WERI-Rb-1 (cell line): ENCODE results near the gene STAT4.

Experiments
- DNase-seq: peaks from one replicate; pipeline ENCODE4 v3.0.0-alpha.2; 2020
- H3K27ac ChIP-seq: fragments of 250-450 bp; sonication (Bioruptor Pico); 2 replicates; pipeline ENCODE4 v1.5.1; 2020; ENCODE audit warnings: mild to moderate bottlenecking, moderate library complexity
- H3K27me3 ChIP-seq: fragments of 250-450 bp; sonication (Bioruptor Pico); 2 replicates; pipeline ENCODE4 v1.5.1; 2021; ENCODE audit warnings: mild to moderate bottlenecking, low read depth, moderate library complexity; ENCODE audit not compliant: insufficient read depth, severe bottlenecking
- H3K36me3 ChIP-seq: fragments of 250-450 bp; sonication (Bioruptor Pico); 2 replicates; pipeline ENCODE4 v1.5.1; 2020; ENCODE audit warnings: mild to moderate bottlenecking, moderate library complexity
- H3K4me3 ChIP-seq: 2 replicates; pipeline ENCODE4 v1.5.1; 2011; ENCODE audit warnings: low read depth, mild to moderate bottlenecking, control low read depth, low read length
- H3K9me3 ChIP-seq: fragments of 250-450 bp; sonication (Bioruptor Pico); 2 replicates; pipeline ENCODE4 v1.5.1; 2021; ENCODE audit warnings: mild to moderate bottlenecking, moderate library complexity; ENCODE audit not compliant: severe bottlenecking
- CTCF ChIP-seq: IDR thresholded peaks from 2 replicates; pipeline ENCODE4 v1.5.1; 2011; ENCODE audit warnings: low read depth, mild to moderate bottlenecking, control low read depth, inconsistent platforms, low read length

STAT4 gene

DNA sequence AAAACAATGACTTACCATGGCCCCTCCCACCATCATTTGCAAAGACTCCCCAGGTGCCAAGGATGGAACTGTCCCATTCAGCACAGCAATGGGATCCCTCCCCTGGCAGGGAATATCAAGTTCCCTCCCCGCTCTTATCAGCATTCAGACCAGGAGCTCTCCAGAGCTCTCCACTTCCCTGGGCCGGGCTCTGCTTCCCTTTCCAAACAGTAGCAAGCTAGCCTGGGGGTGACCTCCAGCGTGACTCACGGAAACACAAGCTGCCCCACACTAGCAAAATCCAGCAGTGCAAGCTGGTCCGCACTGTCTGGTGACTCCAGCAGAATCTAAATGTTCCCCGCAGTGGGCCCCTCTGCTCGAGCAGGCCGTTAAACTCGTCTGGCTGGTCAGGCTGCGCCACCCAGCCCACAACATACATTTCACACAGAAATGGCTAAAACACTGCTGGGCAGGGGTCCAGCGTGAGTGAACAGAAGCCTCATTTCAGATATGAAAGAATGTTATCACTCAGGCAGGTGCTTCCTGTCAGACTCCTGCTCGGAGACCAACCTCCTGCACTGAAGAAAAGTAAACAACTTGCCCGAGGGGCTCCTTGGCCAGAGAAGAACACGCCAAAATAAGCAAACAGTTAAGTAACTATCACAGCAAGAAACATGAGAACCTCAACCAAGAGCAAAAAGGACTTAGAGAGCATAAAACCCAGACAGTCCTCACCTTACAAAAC lies 170.7 kb downstream of the STAT4 start:
- H3K4me3 ChIP-seq = no peak overlapping the region
- H3K27ac ChIP-seq = no peak overlapping the region
- no peak for DNase-seq
- H3K9me3 ChIP-seq = no peaks in the 10 kb centered on the region
- peaks cover 78% of the 10 kb centered on the region for H3K36me3 ChIP-seq
- no peak for TF ChIP-seq CTCF
- no peaks in the 10 kb centered on the region for H3K27me3 ChIP-seq
